GM12874 (cell line): Measurements from ENCODE around the gene CMIP.

Source experiments
- TF ChIP-seq, protein P1 (sequence below): IDR thresholded peaks from 2 replicates; pipeline ENCODE4 v1.5.1; 2011; ENCODE audit warnings: low read depth, mild to moderate bottlenecking, control low read depth, low read length, moderate library complexity; ENCODE audit not compliant: insufficient read depth

The CMIP gene

DNA sequence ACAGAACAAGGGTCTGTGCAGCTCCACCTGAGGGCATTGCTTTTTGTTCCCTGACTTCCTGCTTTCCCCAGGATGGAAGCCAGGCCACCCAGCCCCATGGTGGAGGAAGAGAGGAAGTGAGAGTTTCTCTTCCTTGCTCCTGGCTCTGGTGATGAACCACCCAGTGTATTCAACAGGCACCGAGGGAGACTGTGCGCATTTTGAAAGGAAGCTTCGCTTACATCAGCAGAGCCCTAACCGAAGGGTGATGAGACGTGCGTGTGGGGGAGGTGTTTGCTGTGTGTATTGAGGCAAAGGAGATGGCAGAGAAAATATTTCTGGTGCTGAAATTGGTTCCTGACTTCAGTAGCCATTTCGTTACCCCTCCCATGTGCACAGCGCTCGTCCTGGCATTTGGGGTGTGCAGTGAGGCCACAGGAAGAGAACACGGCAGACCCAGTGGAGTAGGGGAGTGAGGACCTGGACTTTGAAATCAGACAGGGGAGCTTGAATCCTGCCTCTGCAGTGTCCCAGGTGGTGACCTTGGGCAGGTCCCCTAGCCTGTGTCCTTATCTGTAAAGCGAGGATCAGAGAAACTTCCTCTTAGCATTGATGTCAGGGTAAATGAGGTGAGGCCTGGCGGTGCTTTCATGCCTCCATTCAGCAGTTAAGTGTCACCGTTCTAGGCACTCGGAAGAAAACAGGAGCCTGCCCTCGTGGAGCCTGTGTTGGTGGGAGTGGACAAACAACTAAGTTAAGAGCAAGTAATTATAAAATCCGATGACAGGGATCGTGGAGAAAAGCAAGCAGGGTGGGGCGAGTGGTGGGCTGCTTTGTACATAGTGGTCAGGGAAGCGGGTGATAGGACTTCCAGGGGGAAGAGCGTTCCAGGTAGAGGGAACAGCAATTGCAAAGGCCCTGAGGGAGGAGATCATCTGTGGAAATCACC lies 7.4 kb downstream of the CMIP start:
- TF ChIP-seq, protein P1, sequence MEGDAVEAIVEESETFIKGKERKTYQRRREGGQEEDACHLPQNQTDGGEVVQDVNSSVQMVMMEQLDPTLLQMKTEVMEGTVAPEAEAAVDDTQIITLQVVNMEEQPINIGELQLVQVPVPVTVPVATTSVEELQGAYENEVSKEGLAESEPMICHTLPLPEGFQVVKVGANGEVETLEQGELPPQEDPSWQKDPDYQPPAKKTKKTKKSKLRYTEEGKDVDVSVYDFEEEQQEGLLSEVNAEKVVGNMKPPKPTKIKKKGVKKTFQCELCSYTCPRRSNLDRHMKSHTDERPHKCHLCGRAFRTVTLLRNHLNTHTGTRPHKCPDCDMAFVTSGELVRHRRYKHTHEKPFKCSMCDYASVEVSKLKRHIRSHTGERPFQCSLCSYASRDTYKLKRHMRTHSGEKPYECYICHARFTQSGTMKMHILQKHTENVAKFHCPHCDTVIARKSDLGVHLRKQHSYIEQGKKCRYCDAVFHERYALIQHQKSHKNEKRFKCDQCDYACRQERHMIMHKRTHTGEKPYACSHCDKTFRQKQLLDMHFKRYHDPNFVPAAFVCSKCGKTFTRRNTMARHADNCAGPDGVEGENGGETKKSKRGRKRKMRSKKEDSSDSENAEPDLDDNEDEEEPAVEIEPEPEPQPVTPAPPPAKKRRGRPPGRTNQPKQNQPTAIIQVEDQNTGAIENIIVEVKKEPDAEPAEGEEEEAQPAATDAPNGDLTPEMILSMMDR = no peak

GRCh38 chr16:81453091-81453728 lies 8.6 kb downstream of the CMIP start:
- TF ChIP-seq, protein P1 = no peak

DNA sequence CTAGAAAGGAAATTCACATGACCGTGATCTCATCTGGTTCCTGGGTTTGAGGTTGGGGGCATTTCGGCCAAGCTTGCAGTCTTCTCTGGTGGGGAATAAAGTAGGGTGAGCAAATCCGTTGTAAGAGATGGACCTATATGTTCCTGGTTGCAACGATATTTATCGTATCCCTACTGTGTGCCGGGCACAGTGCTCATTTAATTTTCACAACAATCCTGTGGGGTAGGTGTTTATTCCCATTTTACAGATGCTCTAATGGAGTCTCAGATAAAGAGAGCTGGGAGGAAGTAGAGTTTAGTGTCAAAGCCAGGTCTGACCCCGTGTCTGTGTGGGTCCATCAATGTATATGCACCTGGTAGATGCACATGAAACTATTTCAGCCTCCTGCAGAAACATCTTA lies 9.4 kb downstream of the CMIP start:
- TF ChIP-seq, protein P1 = no peak

DNA sequence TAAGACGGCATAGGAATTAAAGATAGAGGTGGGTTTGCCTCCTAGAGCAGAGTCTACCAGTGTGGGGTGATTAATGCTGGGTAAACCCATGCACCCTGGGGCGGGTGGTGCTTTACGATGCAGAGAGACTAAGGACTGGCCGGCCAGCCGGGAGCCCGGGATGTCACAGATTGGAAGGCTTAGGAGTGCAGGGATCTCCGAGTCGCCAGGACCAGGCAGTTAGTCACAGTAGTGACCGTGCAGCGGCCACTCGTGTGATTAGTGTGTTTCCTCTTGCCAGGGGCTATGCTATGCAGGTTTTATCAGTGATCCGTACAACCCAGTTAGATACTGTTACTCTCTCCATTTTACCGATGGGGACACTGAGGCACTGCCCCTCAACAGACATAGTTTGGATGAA lies 10.4 kb downstream of the CMIP start:
- TF ChIP-seq, protein P1 = no peak

- TF ChIP-seq, protein P1 = no peak
Measured at GRCh38 chr16:81455720-81456494, 11.3 kb downstream of the CMIP start.

GRCh38 chr16:81456523-81457325 lies 12.1 kb downstream of the CMIP start:
- TF ChIP-seq, protein P1 = no peak
